HepG2 (cell line): Measurements from ENCODE around the gene SPRED3. TPM values are rescaled to one million over a fixed set of nuclear protein-coding genes. Genes with fewer than 3 reads are reported as not detected.

ENCODE experiments used
- CEBPB ChIP-seq: IDR thresholded peaks from 2 replicates; pipeline ENCODE4 v1.6.1; 2011; ENCODE audit warnings: low read depth, low read length, improper control_type of control experiment, borderline replicate concordance
- CHD4 ChIP-seq: fragments of 200-600 bp; sonication (generic); IDR thresholded peaks from 2 replicates; pipeline ENCODE4 v1.7.0; 2017; ENCODE audit warnings: mild to moderate bottlenecking, low read length, borderline replicate concordance
- CREB1 ChIP-seq, 2 experiments: fragments of 450-650 bp in 1 of 2; IDR thresholded peaks; 2 replicates each; pipeline ENCODE4 v1.6.1; 2016 to 2017; ENCODE audit warnings: control low read depth in 1 of 2, mild to moderate bottlenecking in 1 of 2, missing compliant biosample characterization in 1 of 2, missing genetic modification characterization in 1 of 2
- DBP ChIP-seq: sonication (generic); formaldehyde crosslinking; IDR thresholded peaks from 2 replicates; pipeline ENCODE4 v1.4.0; 2020; ENCODE audit warnings: missing genetic modification reagents; ENCODE audit errors: not compliant biosample characterization
- DNMT3B ChIP-seq: conservative IDR thresholded peaks from 2 replicates; pipeline ENCODE4 v1.6.1; 2016; ENCODE audit warnings: missing biosample characterization, control low read depth
- ESRRA ChIP-seq: sonication (generic); formaldehyde crosslinking; IDR thresholded peaks from 2 replicates; pipeline ENCODE4 v1.5.1; 2020; ENCODE audit warnings: mild to moderate bottlenecking, low read depth, missing genetic modification reagents
- GFI1 ChIP-seq: sonication (generic); formaldehyde crosslinking; IDR thresholded peaks from 2 replicates; pipeline ENCODE4 v1.5.0; 2020; ENCODE audit warnings: missing genetic modification reagents, mild to moderate bottlenecking, borderline replicate concordance
- NFYC ChIP-seq: IDR thresholded peaks from 2 replicates; pipeline ENCODE4 v1.6.1; 2016; ENCODE audit warnings: missing genetic modification reagents, missing compliant biosample characterization
- PHF5A ChIP-seq: IDR thresholded peaks from one replicate; pipeline ENCODE4 v1.6.1; 2018; ENCODE audit warnings: low read depth, missing genetic modification reagents; ENCODE audit not compliant: unreplicated experiment
- SNAPC2 ChIP-seq: sonication (generic); formaldehyde crosslinking; IDR thresholded peaks from 2 replicates; pipeline ENCODE4 v1.8.1; 2022; ENCODE audit warnings: mild to moderate bottlenecking, missing genetic modification reagents
- ZBTB43 ChIP-seq: sonication (generic); formaldehyde crosslinking; conservative IDR thresholded peaks from 2 replicates; pipeline ENCODE4 v1.4.0; 2020; ENCODE audit warnings: missing genetic modification reagents
- ZFP36L2 ChIP-seq: sonication (generic); formaldehyde crosslinking; IDR thresholded peaks from 2 replicates; pipeline ENCODE4 v1.4.0; 2020; ENCODE audit warnings: missing genetic modification reagents
- ZNF556 ChIP-seq: sonication (generic); formaldehyde crosslinking; IDR thresholded peaks from 2 replicates; pipeline ENCODE4 v1.4.0; 2020; ENCODE audit warnings: mild to moderate bottlenecking, missing genetic modification reagents, borderline replicate concordance
- ZNF850 ChIP-seq: sonication (generic); formaldehyde crosslinking; conservative IDR thresholded peaks from 2 replicates; pipeline ENCODE4 v1.9.0; 2021; ENCODE audit warnings: mild to moderate bottlenecking, missing genetic modification reagents
- polyA plus RNA-seq, 8 experiments: library from polyadenylated mRNA; depleted of rRNA in 3 of 8; stranded (reverse) in 7 of 8; unstranded in 1 of 8; fragments of >200 nt; fragmentation: Illumina TruSeq in 4 of 8; extraction: Trizol in 4 of 8; gene quantifications; 2 replicates each; pipeline versions ENCODE4 v1.2.1 to v1.2.3, GENCODE V29; 2011 to 2016; ENCODE audit warnings: low read depth in 4 of 8, missing spikeins in 1 of 8, mixed read lengths in 1 of 8; ENCODE audit not compliant: insufficient read depth in 1 of 8
- total RNA-seq, 5 experiments: library from RNA; depleted of rRNA; stranded (reverse); fragments of >200 nt; fragmentation: Illumina TruSeq; extraction: Trizol; gene quantifications; 2 replicates each; pipeline ENCODE4 v1.2.3, GENCODE V29; 2016; ENCODE audit warnings: low read depth in 1 of 5
- TF ChIP-seq, protein P1 (sequence below): sonication (generic); formaldehyde crosslinking; IDR thresholded peaks from 2 replicates; pipeline ENCODE4 v1.4.0; 2020; ENCODE audit warnings: mild to moderate bottlenecking, missing genetic modification reagents
- TF ChIP-seq, protein P2 (sequence below): sonication (generic); formaldehyde crosslinking; IDR thresholded peaks from 2 replicates; pipeline ENCODE4 v1.4.0; 2020; ENCODE audit warnings: missing genetic modification reagents, borderline replicate concordance
- TF ChIP-seq, protein P3 (sequence below): sonication (generic); formaldehyde crosslinking; IDR thresholded peaks from 2 replicates; pipeline ENCODE4 v1.4.0; 2020; ENCODE audit warnings: missing genetic modification reagents

SPRED3 gene
- total and polyA plus RNA-seq, 2 of the 13 experiments (the other 11 are each of a cell fraction or from before 2014, with no cell fraction given): 0.15 to 0.17 TPM

GRCh38 chr19:38374332-38375097 lies 14.0 kb upstream of the SPRED3 start, which contains the start of gene PSMD8 (continued):
- TF ChIP-seq, protein P1, sequence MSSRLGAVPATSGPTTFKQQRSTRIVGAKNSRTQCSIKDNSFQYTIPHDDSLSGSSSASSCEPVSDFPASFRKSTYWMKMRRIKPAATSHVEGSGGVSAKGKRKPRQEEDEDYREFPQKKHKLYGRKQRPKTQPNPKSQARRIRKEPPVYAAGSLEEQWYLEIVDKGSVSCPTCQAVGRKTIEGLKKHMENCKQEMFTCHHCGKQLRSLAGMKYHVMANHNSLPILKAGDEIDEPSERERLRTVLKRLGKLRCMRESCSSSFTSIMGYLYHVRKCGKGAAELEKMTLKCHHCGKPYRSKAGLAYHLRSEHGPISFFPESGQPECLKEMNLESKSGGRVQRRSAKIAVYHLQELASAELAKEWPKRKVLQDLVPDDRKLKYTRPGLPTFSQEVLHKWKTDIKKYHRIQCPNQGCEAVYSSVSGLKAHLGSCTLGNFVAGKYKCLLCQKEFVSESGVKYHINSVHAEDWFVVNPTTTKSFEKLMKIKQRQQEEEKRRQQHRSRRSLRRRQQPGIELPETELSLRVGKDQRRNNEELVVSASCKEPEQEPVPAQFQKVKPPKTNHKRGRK (CRISPR knock-in tag): no peak
- TF ChIP-seq CEBPB: no peak
- no peak for TF ChIP-seq ZNF850 (CRISPR knock-in tag)
- peak; percentile 72 for TF ChIP-seq ZBTB43
- peak; percentile 47; the same call in 1 of the 2 replicates for TF ChIP-seq ZFP36L2
- TF ChIP-seq GFI1 (CRISPR knock-in tag): 0 out of 2 replicates have a peak, but pooled peaks have one; percentile 15
- TF ChIP-seq PHF5A (CRISPR knock-in tag): no peak
- no peak for TF ChIP-seq DBP
- TF ChIP-seq, protein P2, sequence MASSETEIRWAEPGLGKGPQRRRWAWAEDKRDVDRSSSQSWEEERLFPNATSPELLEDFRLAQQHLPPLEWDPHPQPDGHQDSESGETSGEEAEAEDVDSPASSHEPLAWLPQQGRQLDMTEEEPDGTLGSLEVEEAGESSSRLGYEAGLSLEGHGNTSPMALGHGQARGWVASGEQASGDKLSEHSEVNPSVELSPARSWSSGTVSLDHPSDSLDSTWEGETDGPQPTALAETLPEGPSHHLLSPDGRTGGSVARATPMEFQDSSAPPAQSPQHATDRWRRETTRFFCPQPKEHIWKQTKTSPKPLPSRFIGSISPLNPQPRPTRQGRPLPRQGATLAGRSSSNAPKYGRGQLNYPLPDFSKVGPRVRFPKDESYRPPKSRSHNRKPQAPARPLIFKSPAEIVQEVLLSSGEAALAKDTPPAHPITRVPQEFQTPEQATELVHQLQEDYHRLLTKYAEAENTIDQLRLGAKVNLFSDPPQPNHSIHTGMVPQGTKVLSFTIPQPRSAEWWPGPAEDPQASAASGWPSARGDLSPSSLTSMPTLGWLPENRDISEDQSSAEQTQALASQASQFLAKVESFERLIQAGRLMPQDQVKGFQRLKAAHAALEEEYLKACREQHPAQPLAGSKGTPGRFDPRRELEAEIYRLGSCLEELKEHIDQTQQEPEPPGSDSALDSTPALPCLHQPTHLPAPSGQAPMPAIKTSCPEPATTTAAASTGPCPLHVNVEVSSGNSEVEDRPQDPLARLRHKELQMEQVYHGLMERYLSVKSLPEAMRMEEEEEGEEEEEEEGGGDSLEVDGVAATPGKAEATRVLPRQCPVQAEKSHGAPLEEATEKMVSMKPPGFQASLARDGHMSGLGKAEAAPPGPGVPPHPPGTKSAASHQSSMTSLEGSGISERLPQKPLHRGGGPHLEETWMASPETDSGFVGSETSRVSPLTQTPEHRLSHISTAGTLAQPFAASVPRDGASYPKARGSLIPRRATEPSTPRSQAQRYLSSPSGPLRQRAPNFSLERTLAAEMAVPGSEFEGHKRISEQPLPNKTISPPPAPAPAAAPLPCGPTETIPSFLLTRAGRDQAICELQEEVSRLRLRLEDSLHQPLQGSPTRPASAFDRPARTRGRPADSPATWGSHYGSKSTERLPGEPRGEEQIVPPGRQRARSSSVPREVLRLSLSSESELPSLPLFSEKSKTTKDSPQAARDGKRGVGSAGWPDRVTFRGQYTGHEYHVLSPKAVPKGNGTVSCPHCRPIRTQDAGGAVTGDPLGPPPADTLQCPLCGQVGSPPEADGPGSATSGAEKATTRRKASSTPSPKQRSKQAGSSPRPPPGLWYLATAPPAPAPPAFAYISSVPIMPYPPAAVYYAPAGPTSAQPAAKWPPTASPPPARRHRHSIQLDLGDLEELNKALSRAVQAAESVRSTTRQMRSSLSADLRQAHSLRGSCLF: no peak
- no peak for TF ChIP-seq DNMT3B
- no peak for TF ChIP-seq CHD4
- TF ChIP-seq NFYC (CRISPR knock-in tag): peak; percentile 48
- no peak for TF ChIP-seq SNAPC2 (CRISPR knock-in tag)
- 0 out of 2 replicates have a peak, but pooled peaks have one; percentile 3 for TF ChIP-seq ESRRA (CRISPR knock-in tag)
- peak; percentile 93; the same call in 1 of the 2 replicates for TF ChIP-seq ZNF556 (CRISPR knock-in tag)
- peak; percentile 92 for TF ChIP-seq CREB1 (IDR thresholded peaks at IDR 0.05)
- peak; percentile 94 for TF ChIP-seq CREB1 (CRISPR knock-in tag; IDR thresholded peaks at IDR 0.05)
- TF ChIP-seq, protein P3, sequence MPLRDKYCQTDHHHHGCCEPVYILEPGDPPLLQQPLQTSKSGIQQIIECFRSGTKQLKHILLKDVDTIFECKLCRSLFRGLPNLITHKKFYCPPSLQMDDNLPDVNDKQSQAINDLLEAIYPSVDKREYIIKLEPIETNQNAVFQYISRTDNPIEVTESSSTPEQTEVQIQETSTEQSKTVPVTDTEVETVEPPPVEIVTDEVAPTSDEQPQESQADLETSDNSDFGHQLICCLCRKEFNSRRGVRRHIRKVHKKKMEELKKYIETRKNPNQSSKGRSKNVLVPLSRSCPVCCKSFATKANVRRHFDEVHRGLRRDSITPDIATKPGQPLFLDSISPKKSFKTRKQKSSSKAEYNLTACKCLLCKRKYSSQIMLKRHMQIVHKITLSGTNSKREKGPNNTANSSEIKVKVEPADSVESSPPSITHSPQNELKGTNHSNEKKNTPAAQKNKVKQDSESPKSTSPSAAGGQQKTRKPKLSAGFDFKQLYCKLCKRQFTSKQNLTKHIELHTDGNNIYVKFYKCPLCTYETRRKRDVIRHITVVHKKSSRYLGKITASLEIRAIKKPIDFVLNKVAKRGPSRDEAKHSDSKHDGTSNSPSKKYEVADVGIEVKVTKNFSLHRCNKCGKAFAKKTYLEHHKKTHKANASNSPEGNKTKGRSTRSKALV: no peak
